K562 (cell line): Measurements from ENCODE around the gene ORC3. TPM values are rescaled to one million over a fixed set of nuclear protein-coding genes. Genes with fewer than 3 reads are reported as not detected.

Experiments used
- ATAC-seq: fragments of 200-7000 bp; cut with Tn5 transposase; 3 replicates; pipeline ENCODE4 v1.9.1; 2020; ENCODE audit warnings: moderate library complexity
- BruUV-seq: library from RNA; stranded (reverse); fragments of 400-500 nt; replicated peaks from 2 replicates; lab custom pipeline; 2021; lab: Mats Ljungman, UMichigan
- CTCF ChIA-PET: fragments of 300-600 bp; formaldehyde crosslinking; extraction: SDS; loops from one replicate; lab custom pipeline; 2021; ENCODE audit warnings: low intra/inter-chr PET ratio; lab: Yijun Ruan, JAX
- POLR2A ChIA-PET: fragments of 300-600, 350-650 bp; sonication (Branson Sonifier 250); formaldehyde crosslinking; extraction: SDS; loops from one replicate; lab custom pipeline; 2021; ENCODE audit warnings: antibody characterized with exemption, inconsistent platforms; lab: Yijun Ruan, JAX
- DNase-seq, 4 experiments: peaks; one replicate each; pipeline versions ENCODE4 v3.0.0 to v3.0.0-alpha.2; 2011 to 2018; ENCODE audit warnings: low spot score in 3 of 4, mixed read lengths in 3 of 4; ENCODE audit errors: extremely low read depth in 1 of 4
- FAIRE-seq: peaks from 2 replicates; lab custom pipeline; 2011; peaks lifted over from hg19 to GRCh38; lab: Jason Lieb, UNC
- H2AFZ ChIP-seq: 2 replicates; pipeline ENCODE4 v1.6.0; 2011; ENCODE audit warnings: low read depth, low read length, control low read depth, inconsistent platforms
- H3K27ac ChIP-seq: fragments of 200-600 bp; 3 replicates; pipeline ENCODE4 v1.8.0; 2011; ENCODE audit warnings: low read depth, mild to moderate bottlenecking, control low read depth, inconsistent platforms, low read length, moderate library complexity, mixed read lengths; ENCODE audit errors: extremely low read depth
- H3K27me3 ChIP-seq, 2 experiments: fragments of 300-600 bp in 1 of 2; 2 replicates in 1 of 2; 3 replicates in 1 of 2; pipeline versions ENCODE4 v1.6.0 to v1.8.0; 2011; ENCODE audit warnings: inconsistent platforms in 2 of 2, low read length in 2 of 2, mild to moderate bottlenecking in 1 of 2, mixed read lengths in 1 of 2, moderate library complexity in 1 of 2; ENCODE audit not compliant: control insufficient read depth in 2 of 2, insufficient read depth in 2 of 2
- H3K36me3 ChIP-seq: fragments of 300-600 bp; 3 replicates; pipeline ENCODE4 v1.8.0; 2011; ENCODE audit warnings: mild to moderate bottlenecking, low read length, inconsistent platforms; ENCODE audit not compliant: control insufficient read depth, insufficient read depth
- H3K4me1 ChIP-seq, 2 experiments: fragments of 200-600 bp in 1 of 2; replicated peaks in 1 of 2; 2 replicates in 1 of 2; 3 replicates in 1 of 2; pipeline versions ENCODE4 v1.5.1 to v1.8.0; 2011; ENCODE audit warnings: inconsistent platforms in 2 of 2, low read length in 2 of 2, mild to moderate bottlenecking in 1 of 2, mixed read lengths in 1 of 2, moderate library complexity in 1 of 2; ENCODE audit not compliant: control insufficient read depth in 2 of 2, insufficient read depth in 2 of 2
- H3K4me2 ChIP-seq: 2 replicates; pipeline ENCODE4 v1.6.1; 2011; ENCODE audit warnings: low read length, control low read depth, inconsistent platforms, mixed read lengths; ENCODE audit not compliant: insufficient read depth
- H3K4me3 ChIP-seq: fragments of 200-600 bp; sonication (generic), shearing (Covaris generic); 2 replicates; pipeline ENCODE4 v1.5.1; 2016; ENCODE audit warnings: control low read depth, inconsistent platforms
- H3K79me2 ChIP-seq: fragments of 200-600 bp; 3 replicates; pipeline ENCODE4 v1.8.0; 2011; ENCODE audit warnings: low read length, inconsistent platforms; ENCODE audit not compliant: control insufficient read depth, insufficient read depth
- H3K9ac ChIP-seq, 2 experiments: 2 replicates each; pipeline versions ENCODE4 v1.6.0 to v1.6.1; 2011; ENCODE audit warnings: low read depth in 2 of 2, low read length in 2 of 2, control low read depth in 1 of 2, inconsistent platforms in 1 of 2, mild to moderate bottlenecking in 1 of 2, mixed read lengths in 1 of 2; ENCODE audit not compliant: insufficient read depth in 1 of 2
- H3K9me1 ChIP-seq: one replicate; pipeline ENCODE4 v1.6.0; 2011; ENCODE audit warnings: inconsistent platforms, mild to moderate bottlenecking, low read length, moderate library complexity; ENCODE audit not compliant: control insufficient read depth, insufficient read depth
- H3K9me3 ChIP-seq: replicated peaks from 2 replicates; pipeline ENCODE4 v1.5.1; 2011; ENCODE audit warnings: low read depth, low read length, inconsistent platforms; ENCODE audit not compliant: control insufficient read depth, insufficient read depth
- H4K20me1 ChIP-seq: replicated peaks from 2 replicates; pipeline ENCODE4 v1.6.1; 2011; ENCODE audit warnings: low read length, inconsistent platforms, mixed read lengths; ENCODE audit not compliant: control insufficient read depth, insufficient read depth
- GABPA ChIP-seq: fragments of 200-800 bp; sonication (Bioruptor generic); conservative IDR thresholded peaks from 2 replicates; pipeline ENCODE4 v1.6.1; 2016; ENCODE audit warnings: low read depth, missing genetic modification characterization, missing compliant biosample characterization
- HSF4 ChIP-seq: fragments of 250-450 bp; sonication (Bioruptor Pico); IDR thresholded peaks from 2 replicates; pipeline ENCODE4 v2.1.2; 2022; ENCODE audit warnings: mild to moderate bottlenecking, moderate library complexity, borderline replicate concordance
- IFI16 ChIP-seq: fragments of 250-450 bp; sonication (Bioruptor Pico); IDR thresholded peaks from 2 replicates; pipeline ENCODE4 v2.1.2; 2022; ENCODE audit warnings: mild to moderate bottlenecking, inconsistent platforms
- KDM2B ChIP-seq: fragments of 250-450 bp; sonication (Bioruptor Pico); IDR thresholded peaks from 2 replicates; pipeline ENCODE4 v1.8.0; 2021; ENCODE audit warnings: mild to moderate bottlenecking, moderate library complexity
- NCOA6 ChIP-seq: fragments of 450-650 bp; IDR thresholded peaks from 2 replicates; pipeline ENCODE4 v1.6.1; 2017; ENCODE audit warnings: mild to moderate bottlenecking
- RBM25 ChIP-seq: fragments of 200-400 bp; formaldehyde crosslinking; IDR thresholded peaks from 2 replicates; pipeline ENCODE4 v1.6.1; 2018; ENCODE audit warnings: low read length, low read depth, moderate library complexity; ENCODE audit not compliant: severe bottlenecking
- SMAD3 ChIP-seq: fragments of 450-650 bp; formaldehyde crosslinking; conservative IDR thresholded peaks from 2 replicates; pipeline ENCODE4 v1.4.0; 2020; ENCODE audit warnings: mild to moderate bottlenecking
- ZNF124 ChIP-seq: sonication (generic); formaldehyde crosslinking; IDR thresholded peaks from 2 replicates; pipeline ENCODE4 v1.8.1; 2022; ENCODE audit warnings: missing genetic modification reagents
- ZNF551 ChIP-seq: fragments of 250-450 bp; sonication (Bioruptor Pico); IDR thresholded peaks from 2 replicates; pipeline ENCODE4 v1.5.0; 2021; ENCODE audit warnings: mild to moderate bottlenecking, moderate library complexity
- WGBS: fragments of 100-300 bp; shearing (Covaris generic); methylation state at CpG from one replicate; pipeline ENCODE4 v1.1.6; 2016; ENCODE audit warnings: low coverage, mixed read lengths; ENCODE audit not compliant: insufficient coverage; ENCODE audit errors: missing lambda C conversion rate; 5-methylcytosine and 5-hydroxymethylcytosine counted together
- in situ Hi-C: fragments of 300-500 bp; cut with MboI; formaldehyde crosslinking; loops from 4 replicates; pipeline ENCODE4 v1.15.0; 2018; ENCODE audit warnings: inconsistent platforms, mixed read lengths
- intact Hi-C: fragments of 100-400 bp; cut with micrococcal nuclease; formaldehyde crosslinking; loops from 2 replicates; pipeline ENCODE4 v1.14.2; 2022
- polyA plus RNA-seq, 8 experiments: library from polyadenylated mRNA; depleted of rRNA in 4 of 8; stranded (reverse) in 5 of 8; unstranded in 3 of 8; fragments of >200 nt; fragmentation: Nextera tagmentation in 2 of 8; fragmentation: Illumina TruSeq in 1 of 8; extraction: Ambion mirVana in 2 of 8; extraction: Trizol in 1 of 8; gene quantifications; 2 replicates each; pipeline versions ENCODE4 v1.2.1 to v1.2.3, GENCODE V29; 2011 to 2014; ENCODE audit warnings: inconsistent platforms in 1 of 8, missing spikeins in 1 of 8
- total RNA-seq, 7 experiments: library from RNA; depleted of rRNA in 6 of 7; stranded (reverse); fragments of >200 nt in 6 of 7; fragmentation: Illumina TruSeq in 2 of 7; extraction: Trizol in 2 of 7; gene quantifications; 2 replicates each; pipeline versions ENCODE4 v1.2.1 to v1.2.3, GENCODE V29; 2011 to 2021; ENCODE audit warnings: low replicate concordance in 1 of 7
- TF ChIP-seq, protein P1 (sequence below): fragments of 450-650 bp; IDR thresholded peaks from 2 replicates; pipeline ENCODE4 v1.6.1; 2017; ENCODE audit warnings: antibody characterized with exemption, mild to moderate bottlenecking
- TF ChIP-seq, protein P2 (sequence below): fragments of 450-650 bp; formaldehyde crosslinking; IDR thresholded peaks from 2 replicates; pipeline ENCODE4 v1.4.0; 2020; ENCODE audit warnings: mild to moderate bottlenecking, moderate library complexity

Gene ORC3
- total and polyA plus RNA-seq, 9 of the 15 experiments (the other 6 are each of a cell fraction or from before 2014, with no cell fraction given), result 28.8 to 159 (median 74.8) TPM

DNA sequence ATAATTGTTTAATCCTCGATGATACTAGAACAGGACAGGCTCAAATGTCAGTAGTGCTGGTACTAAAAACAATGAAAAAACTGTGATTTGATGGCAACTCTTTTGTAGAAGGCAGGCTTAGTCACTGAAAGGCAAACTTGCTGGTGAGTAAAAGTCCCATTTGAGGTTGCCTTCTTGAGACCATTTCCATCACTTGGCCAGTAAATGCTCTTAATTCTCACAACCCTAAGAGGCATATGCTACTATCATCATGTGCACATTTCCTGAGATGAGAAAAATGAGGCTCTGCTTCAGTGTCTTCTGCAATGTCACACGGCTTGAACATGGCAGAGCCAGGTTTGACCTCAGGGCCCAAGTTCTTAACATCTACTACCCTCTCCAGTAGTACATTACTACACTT is 102.2 kb downstream of the ORC3 start:
- H2AFZ ChIP-seq, result no peak overlapping the region
- FAIRE-seq, result no peak
- WGBS, result 68% methylated on average over 2 of the region's 2 CpGs
- intact Hi-C loops, result loop anchor here (10.0 kb wide), 1 partner anchor 297 kb away; no protein-coding TSS in a partner anchor
- no peaks in the 10 kb centered on the region for H3K9me1 ChIP-seq
- H3K79me2 ChIP-seq, result peaks cover 99% of the 10 kb centered on the region
- no peak for DNase-seq
- in situ Hi-C loops, result no loop called here
- no peaks in the 10 kb centered on the region; a peak in 1 of 5 replicates for H3K4me1 ChIP-seq
- H3K36me3 ChIP-seq, result peaks cover 40% of the 10 kb centered on the region; the same call in 2 of the 3 replicates
- no peak overlapping the region for H3K4me3 ChIP-seq
- H3K4me2 ChIP-seq, result no peak overlapping the region
- H3K9me3 ChIP-seq, result no peaks in the 10 kb centered on the region
- BruUV-seq, result no TSS peak
- H3K27ac ChIP-seq, result no peak overlapping the region
- H3K27me3 ChIP-seq, result no peaks in the 10 kb centered on the region
- CTCF ChIA-PET, result no interaction called here
- no peak overlapping the region for H3K9ac ChIP-seq
- POLR2A ChIA-PET, result interaction anchor here (0.9 to 5.3 kb wide), 3 partner anchors 8 to 103 kb away, joined by 3 to 77 read pairs (median 5); partner anchors contain the start of genes AKIRIN2, ORC3 and RARS2
- peaks cover 20% of the 10 kb centered on the region; the same call in 1 of the 2 replicates for H4K20me1 ChIP-seq
- no peak for ATAC-seq
- TF ChIP-seq, protein P1, sequence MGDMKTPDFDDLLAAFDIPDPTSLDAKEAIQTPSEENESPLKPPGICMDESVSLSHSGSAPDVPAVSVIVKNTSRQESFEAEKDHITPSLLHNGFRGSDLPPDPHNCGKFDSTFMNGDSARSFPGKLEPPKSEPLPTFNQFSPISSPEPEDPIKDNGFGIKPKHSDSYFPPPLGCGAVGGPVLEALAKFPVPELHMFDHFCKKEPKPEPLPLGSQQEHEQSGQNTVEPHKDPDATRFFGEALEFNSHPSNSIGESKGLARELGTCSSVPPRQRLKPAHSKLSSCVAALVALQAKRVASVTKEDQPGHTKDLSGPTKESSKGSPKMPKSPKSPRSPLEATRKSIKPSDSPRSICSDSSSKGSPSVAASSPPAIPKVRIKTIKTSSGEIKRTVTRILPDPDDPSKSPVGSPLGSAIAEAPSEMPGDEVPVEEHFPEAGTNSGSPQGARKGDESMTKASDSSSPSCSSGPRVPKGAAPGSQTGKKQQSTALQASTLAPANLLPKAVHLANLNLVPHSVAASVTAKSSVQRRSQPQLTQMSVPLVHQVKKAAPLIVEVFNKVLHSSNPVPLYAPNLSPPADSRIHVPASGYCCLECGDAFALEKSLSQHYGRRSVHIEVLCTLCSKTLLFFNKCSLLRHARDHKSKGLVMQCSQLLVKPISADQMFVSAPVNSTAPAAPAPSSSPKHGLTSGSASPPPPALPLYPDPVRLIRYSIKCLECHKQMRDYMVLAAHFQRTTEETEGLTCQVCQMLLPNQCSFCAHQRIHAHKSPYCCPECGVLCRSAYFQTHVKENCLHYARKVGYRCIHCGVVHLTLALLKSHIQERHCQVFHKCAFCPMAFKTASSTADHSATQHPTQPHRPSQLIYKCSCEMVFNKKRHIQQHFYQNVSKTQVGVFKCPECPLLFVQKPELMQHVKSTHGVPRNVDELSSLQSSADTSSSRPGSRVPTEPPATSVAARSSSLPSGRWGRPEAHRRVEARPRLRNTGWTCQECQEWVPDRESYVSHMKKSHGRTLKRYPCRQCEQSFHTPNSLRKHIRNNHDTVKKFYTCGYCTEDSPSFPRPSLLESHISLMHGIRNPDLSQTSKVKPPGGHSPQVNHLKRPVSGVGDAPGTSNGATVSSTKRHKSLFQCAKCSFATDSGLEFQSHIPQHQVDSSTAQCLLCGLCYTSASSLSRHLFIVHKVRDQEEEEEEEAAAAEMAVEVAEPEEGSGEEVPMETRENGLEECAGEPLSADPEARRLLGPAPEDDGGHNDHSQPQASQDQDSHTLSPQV, result no peak
- no peak for TF ChIP-seq RBM25
- TF ChIP-seq GABPA (tag), result no peak
- no peak for TF ChIP-seq ZNF551 (CRISPR knock-in tag)
- no peak for TF ChIP-seq NCOA6
- no peak for TF ChIP-seq ZNF124
- no peak for TF ChIP-seq HSF4 (CRISPR knock-in tag)
- TF ChIP-seq, protein P2, sequence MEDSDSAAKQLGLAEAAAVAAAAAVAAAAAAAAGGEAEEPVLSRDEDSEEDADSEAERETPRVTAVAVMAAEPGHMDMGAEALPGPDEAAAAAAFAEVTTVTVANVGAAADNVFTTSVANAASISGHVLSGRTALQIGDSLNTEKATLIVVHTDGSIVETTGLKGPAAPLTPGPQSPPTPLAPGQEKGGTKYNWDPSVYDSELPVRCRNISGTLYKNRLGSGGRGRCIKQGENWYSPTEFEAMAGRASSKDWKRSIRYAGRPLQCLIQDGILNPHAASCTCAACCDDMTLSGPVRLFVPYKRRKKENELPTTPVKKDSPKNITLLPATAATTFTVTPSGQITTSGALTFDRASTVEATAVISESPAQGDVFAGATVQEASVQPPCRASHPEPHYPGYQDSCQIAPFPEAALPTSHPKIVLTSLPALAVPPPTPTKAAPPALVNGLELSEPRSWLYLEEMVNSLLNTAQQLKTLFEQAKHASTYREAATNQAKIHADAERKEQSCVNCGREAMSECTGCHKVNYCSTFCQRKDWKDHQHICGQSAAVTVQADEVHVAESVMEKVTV (CRISPR knock-in tag), result no peak
- TF ChIP-seq SMAD3 (CRISPR knock-in tag), result no peak
- TF ChIP-seq IFI16 (CRISPR knock-in tag), result no peak
- TF ChIP-seq KDM2B (CRISPR knock-in tag), result no peak
